IPS-11a (cell line): ENCODE data around the gene STX8.
"Not testable (repeated sequence)": the region's sequence is repeated elsewhere in the genome, so short reads cannot be mapped to it uniquely, and the experiment has no call there.

Experiments
- H3K4me3 ChIP-seq: one replicate; pipeline ENCODE4 v1.5.1; 2013; ENCODE audit warnings: low read depth, low read length, control low read depth

Gene STX8, protein sequence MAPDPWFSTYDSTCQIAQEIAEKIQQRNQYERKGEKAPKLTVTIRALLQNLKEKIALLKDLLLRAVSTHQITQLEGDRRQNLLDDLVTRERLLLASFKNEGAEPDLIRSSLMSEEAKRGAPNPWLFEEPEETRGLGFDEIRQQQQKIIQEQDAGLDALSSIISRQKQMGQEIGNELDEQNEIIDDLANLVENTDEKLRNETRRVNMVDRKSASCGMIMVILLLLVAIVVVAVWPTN

DNA sequence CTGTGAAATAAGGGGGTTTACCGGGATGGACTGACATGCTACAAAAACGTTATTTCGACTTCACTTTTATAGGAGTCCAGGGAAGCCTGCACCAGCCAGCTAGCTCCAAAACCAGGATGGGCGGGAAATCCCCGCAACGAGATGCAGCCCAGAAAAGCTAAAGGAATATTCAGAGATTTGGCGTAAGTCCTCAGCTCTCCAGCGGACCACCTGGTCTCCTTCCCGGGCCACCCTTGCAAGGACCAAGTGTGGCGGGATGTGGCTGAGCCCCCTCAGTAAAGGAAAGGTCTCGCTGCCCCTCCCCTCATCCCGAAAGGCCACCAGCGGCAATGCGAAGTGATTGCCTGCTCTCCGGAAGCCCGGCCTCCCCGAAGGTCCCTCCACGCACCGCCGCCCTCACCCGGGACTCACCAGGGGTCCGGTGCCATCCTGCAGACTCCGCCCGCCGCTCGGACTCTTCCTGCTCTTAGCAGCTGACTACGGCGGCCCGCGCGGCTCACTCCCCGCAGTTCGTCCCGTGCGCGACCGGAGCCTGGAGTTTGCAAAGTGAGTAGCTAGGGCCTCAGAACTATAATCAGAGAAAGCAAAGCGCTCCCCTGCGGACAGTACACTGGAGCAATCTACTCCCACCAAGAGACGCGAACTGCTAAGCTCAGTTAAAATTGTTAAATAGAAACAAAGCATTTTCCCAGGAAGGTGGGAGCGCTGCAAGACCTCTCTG, at the start of gene STX8:
Gene STX8, minus strand, starts transcription at position 440 of the 721 bp plus-strand sequence. Its CDS starts 12 bp downstream, at position 428.
- peak within 1 kb of the TSS; percentile 78 for H3K4me3 ChIP-seq

DNA sequence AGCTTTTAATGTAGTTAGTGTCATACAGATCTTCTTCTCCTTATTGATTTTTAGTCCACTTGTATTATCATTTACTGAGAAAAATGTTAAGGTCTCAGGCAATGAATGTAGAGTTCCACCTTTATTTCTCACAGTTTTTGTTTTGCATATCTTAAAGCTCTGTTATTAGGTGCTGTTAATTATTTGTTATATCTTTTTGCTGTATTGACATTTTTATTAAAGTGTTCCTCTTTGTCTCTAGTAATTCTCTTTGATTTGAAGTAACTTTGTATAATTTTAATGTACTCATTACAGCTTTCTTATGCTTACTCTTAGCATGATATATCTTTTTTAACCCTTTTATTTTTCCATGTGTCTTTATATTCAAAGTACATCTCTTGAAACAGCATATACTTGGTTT, 47.3 kb upstream of the STX8 start:
- H3K4me3 ChIP-seq: no peak overlapping the region

DNA sequence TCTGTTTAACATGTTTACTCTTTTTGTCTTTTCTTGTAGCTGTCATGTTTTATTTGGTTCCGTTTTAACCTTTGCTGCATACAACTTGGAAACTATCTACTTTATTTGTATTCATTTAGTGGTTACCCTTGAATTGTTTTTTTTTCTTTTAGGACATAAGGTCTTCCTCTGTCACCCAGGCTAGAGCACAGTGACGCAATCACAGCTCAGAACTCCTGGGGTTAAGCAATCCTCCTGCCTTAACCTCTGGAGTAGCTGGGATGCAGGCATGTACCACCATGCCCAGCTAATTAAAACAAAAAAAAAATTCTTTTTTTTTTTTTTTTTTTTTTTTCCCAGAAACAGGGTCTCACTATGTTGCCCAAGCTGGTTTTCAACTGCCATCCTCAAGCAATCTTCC, 39.9 kb upstream of the STX8 start:
- no peak overlapping the region for H3K4me3 ChIP-seq

DNA sequence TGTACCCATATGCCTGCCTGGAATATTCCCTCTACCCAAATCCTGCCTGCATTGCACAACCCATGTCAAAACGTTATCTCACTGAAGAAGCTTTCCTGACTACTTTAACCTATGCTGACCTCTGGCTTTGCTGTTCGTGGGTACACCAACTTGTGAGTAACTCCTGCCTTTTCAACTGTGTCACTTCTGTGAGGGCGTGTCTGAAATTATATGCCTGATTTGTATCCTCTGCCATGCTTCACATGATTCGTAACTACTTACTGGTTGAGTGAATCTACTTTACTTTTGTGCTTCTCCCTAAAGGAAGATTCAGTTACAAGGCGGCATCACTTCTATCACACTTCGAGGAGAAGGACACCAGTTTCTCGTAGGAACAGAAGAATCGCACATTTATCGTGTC, 36.4 kb upstream of the STX8 start:
- no peak overlapping the region for H3K4me3 ChIP-seq

DNA sequence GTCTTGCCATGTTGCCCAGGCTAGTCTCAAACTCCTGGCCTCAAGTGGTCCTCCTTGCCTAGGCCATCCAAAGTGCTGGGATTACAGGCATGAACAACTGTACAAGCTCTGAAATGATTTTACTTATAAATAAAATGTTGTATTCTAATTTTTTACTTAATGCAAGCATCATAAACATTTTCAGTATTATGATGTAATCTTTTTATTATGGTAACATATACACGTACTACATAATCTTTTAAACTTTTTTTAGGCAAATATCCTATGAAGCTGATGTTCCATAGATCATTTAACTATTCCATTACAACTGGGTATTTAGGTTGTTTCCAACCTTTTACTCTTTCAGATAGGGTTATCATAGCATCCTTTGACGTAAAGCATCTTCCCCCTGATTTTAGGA, 35.9 kb upstream of the STX8 start:
- H3K4me3 ChIP-seq: no peak overlapping the region

DNA sequence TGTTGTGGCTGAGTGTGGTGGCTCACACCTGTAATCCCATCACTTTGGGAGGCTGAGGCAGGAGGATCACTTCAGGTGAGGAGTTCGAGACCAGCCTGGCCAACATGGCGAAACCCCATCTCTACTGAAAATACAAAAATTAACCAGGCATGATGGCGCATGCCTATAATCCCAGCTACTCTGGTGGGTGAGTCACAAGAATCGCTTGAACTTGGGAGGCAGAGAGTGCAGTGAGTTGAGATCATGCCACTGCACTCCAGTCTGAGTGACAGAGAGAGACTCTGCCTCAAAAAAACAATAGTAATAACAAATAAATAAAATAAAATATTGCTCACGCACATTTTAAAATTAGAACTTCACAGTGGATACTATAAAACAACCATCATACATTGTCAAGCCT, 31.4 kb upstream of the STX8 start:
- not testable (repeated sequence) for H3K4me3 ChIP-seq

DNA sequence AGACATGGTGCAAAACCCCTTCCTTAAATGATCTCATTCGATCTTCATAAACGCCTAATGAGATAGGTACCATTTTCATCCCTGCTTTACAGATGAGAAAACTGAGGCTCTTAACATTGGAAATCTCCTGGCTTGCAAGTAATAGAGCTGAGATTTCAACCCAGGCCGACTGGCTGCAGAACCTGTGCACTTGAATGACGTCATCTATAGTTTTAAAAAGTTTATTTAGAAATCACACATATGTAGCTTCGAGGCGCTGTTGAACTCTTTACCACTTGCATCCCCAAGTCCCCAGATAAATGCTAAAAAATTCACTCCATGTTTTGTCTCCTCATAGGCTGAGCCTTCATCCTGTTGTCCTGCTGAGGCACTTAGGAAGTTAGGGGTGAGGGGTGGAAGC, 30.8 kb upstream of the STX8 start:
- no peak overlapping the region for H3K4me3 ChIP-seq

DNA sequence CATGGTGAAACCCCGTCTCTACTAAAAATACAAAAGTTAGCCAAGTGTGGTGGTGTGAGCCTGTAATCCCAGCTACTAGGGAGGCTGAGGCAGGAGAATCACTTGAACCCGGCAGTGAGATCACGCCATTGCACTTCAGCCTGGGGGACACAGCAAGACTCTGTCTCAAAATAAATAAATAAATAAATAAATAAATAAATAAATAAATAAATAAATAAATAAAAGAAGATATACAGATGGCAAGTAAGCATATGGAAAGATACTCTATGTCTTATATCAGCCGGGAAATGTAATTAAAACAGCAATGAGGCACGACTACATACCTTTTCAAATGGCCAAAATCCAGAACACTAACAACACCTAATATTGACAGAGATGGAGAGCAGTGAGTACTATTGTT, 29.0 kb upstream of the STX8 start:
- H3K4me3 ChIP-seq: not testable (repeated sequence)

DNA sequence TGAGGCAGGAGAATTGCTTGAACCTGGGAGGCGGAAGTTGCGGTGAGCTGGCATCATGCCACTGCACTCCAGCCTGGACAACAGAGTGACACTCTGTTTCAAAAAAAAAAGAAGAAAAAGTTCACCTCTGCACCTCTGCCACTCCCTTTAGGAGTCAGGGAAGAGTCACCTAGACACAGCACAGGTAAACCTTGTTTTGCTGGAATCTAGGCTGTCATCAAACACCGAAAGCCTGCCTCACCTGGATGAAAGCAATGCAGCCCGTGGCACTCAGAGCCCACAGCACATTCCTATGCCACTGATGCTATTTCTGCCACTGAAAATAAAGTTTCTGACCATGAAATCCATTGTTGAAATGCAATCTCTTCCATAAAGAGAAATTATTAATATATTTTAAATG, 23.0 kb upstream of the STX8 start:
- H3K4me3 ChIP-seq: no peak overlapping the region

DNA sequence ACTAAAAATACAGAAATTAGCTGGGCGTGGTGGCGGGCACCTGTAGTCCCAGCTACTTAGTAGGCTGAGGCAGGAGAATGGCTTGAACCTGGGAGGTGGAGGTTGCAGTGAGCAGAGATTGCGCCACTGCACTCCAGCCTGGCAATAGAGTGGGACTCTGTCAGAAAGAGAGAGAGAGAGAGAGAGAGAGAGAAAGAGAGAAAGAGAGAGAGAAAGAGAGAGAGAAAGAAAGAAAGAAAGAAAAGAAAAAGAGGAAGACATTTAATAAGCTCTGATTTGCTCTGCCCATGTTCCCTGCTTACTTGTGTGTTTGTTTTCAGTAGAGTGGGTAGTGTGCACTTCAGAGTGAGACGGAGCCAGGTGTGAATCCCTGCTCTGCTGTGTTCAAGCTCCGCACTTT, 22.0 kb upstream of the STX8 start:
- H3K4me3 ChIP-seq: not testable (repeated sequence)

DNA sequence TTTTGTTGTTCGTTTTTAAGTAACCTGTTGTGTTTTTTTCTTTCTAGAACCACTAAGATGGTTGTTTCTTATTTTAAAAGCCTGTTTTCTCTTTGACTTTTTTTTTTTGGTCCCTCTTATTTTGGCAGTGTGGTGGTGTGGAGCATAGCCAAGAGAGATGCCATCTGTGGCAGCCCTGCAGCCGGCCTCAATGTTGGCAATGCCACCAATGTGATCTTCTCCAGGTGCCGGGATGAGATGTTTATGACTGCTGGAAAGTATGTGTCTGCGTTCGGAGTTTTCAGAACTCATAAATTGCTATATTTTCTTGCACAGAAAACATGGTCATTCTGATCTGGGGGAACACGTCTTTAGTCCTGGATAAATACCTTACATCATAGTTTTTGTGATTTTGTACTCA, 18.4 kb upstream of the STX8 start:
- no peak overlapping the region for H3K4me3 ChIP-seq

DNA sequence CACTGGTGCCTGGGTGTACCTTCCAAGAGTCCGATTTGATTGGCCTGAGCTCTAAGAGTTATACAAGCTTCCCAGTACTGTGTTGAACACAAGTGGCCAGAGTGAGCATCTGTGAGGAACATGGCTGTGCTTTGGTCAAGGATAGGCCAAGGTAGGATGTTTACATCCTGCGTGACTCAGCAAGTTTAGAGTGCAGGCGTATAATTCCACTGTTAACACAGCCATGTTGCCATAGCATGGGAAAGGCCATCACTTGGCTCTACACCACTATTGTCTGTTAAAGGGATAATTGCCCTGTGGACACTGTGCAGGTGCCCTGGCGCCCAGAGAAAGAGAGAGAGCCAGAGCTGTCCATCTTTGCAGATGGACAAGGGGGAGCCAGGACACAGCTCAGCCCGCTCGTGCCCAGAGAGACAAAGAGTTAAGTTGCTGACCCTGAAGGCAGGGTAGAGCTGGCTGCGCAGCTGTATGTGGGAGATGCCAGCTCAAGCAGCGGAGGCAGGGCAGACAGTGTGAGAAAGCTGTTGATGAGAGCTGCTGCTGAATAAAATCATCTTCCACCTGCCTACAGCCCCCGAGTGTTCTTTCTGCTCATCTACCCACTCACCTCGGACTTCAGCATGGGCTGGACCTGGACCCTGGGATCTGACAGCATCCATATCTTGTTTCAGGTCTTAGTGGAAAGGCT, 12.5 kb upstream of the STX8 start:
- no peak overlapping the region for H3K4me3 ChIP-seq

DNA sequence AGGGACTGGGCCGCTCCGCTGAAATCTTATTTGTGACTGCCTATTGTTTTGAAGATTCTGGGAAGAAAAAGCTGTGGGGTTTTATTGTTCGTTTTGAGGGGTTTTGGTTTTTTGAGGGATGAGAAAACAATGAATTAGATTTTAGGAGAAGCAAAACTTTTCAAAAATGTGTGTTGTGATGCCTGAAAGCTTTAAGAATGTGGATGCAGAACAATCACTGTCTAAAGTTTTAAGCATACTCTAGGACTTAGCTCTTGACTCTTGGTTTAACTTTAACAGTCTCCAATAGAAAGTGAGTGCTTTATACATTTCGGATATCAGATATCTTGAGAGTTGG, 1.7 kb upstream of the STX8 start:
- H3K4me3 ChIP-seq: no peak overlapping the region

DNA sequence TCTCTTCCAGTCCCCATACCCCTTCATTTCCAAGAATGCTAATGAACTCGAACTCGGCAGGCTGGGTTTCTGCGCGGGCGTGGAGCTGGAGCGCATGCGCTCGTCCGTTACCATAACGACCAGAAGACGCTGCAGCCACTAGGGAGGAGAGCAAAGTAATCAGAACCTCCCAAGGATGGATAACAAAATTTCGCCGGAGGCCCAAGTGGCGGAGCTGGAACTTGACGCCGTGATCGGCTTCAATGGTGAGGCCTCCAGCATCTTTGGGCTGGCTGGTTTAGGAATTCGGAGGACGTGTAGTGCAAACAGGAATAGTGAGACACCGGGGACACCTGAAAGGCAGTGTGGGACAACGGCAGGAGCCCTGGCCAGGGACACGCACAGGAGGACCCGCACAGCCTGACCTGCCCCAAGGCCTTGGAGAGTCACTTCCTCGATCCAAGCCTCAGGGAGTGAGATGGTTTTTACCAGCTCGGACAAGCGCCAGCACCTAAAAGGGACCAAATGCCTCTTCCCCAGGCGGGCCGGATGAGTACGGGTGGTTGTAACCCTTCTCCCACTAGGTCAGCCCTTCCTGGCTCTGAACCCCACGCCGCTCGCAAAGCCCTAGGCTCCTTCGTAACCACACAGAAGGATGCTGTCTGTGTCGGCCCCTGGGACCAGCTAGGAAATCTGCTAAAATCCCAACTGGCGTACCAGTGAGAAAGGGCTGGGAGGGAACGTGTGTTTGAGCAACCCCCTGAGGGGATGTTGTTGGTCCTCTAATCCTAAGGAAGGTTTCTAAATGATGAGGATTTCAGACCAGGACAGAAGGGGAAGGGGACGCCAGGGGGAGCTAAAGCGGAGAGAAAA, 1.1 kb upstream of the STX8 start, which contains the start of gene CFAP52:
Gene CFAP52, plus strand, starts transcription at position 122 of the 852 bp plus-strand sequence. Its CDS starts 54 bp downstream, at position 176.
- peak within 1 kb of the TSS; percentile 78 for H3K4me3 ChIP-seq

DNA sequence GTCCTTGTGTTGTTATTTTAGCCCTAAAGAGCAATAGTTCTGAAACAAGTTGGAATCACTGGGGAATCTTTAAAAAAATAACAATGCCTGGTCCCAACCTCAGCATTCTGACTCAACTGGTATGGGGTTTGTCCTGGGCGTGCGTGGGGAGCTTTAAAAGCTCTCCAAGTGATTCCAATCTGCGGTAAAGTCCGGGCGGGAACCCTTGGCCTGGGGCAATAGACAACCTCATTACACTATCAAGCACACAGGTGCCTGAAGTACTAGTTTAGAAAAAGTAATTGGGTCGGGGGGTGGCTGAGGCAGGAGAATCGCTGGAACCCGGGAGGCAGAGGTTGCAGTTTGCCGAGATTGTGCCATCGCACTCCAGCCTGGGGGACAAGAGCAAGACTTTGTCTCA, 4.4 kb downstream of the STX8 start:
- no peak overlapping the region for H3K4me3 ChIP-seq

DNA sequence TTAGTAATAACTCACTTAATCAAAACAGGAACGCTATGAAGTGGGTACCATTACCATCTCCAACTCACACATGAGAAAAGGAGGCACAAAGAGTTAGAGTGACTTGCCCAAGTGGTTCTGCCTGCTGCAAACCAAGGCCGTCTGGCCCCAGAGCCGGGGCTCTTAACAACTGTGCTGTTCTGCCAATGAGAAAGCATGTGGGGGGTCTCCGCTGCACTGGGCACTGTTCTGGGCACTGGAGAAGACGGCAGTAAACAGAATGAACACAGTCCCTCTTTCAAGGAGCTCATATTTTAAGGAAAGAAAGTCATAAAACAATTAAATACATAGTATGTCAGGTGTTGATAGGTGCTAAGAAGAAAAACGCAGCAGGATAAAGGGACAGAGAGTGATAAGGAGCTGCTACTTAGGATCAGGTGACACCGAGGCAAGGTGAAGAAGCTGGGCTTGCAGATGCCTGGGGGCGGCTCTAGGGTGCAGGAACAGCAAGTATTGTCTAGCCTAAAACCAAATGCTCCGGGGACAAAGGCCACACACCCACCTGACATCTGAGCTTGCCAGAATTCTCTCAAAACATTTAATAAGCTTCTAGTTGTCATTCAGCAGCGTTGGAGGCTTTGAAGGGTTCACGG, 6.5 kb downstream of the STX8 start:
- no peak overlapping the region for H3K4me3 ChIP-seq

DNA sequence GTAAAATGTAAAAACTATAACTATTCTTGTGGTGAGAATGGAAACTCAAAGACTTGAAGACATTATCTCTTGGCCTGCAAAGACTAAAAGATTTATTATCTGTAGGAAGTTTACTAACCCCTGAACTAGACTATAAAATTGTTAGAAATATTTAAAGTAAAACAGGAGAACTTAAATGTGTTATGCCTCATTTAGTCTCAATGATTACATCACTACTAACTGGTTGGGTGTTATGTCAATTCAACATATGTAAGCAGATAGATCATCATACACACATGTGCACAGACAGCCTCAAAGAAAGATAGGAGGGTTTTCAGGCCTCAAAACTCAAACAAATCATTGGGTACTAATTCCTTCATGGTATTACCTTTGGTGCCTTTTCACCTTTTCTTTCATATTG, 7.6 kb downstream of the STX8 start:
- H3K4me3 ChIP-seq: no peak overlapping the region

DNA sequence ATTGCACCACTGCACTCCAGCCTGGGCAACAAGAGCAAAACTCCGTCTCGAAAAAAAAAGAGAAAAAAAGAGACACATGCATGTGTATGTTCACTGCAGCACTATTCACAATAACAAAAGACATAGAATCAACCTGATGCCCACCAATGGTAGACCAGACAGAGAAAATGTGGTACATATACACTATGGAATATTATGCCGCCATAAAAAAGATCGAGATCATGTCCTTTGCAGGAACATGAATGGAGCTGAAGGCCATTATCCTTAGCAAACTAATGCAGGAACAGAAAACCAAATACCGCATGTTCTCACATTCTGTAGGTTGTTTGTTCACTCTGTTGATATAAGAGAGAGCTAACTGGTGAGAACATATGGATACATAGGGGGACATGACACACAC, 8.9 kb downstream of the STX8 start:
- not testable (repeated sequence) for H3K4me3 ChIP-seq

DNA sequence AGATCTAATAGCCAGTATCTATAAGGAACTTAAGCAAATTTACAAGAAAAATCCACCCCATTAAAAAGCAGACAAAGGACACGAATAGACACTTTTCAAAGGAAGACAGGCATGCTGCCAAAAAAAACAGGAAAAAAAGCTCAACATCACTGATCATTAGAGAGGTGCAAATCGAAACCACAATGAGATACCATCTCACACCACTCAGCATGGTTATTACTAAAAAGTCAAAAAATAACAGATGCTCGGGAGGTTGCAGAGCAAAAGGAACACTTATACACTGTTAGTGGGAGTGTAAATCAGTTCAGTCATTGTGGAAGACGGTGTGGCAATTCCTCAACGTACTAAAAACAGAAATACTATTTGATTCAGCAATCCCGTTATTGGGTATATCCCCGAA, 9.6 kb downstream of the STX8 start:
- no peak overlapping the region for H3K4me3 ChIP-seq

DNA sequence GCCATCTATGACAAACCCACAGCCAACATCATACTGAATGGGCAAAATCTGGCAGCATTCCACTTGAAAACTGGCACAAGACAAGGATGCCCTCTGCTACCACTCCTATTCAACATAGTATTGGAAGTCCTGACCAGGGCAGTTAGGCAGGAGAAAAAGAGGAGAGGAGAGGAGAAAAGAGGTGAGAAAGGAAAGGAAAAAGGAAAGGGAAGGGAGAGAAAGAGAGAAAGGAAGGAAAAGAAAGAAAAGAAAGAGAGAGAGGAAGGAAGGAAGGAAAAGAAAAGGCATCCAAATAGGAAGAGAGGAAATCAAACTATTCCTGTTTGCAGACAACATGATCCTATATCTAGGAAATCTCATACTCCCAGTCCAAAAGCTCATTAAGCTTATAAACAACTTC, 11.5 kb downstream of the STX8 start:
- H3K4me3 ChIP-seq: no peak overlapping the region

DNA sequence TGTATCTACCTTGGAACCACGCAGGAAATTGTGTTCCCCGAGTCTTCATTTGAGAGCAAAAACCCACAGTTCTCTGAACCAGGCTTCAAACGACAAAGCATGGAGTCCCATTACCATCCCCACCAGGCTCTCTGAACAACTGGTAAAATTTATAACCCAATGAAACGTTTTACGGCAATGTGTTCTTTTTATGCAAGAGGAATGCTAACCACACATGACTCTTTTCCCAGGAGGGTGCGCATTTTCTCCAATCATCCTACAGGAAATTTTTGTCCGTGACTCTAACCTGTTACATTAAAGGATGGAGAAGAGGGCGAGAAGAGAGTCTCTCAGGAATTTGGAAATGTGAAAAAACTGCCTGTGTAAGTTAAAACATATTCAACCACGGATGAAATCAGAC, 17.8 kb downstream of the STX8 start:
- no peak overlapping the region for H3K4me3 ChIP-seq
